ENCODE results near the gene ACO1.

DNA sequence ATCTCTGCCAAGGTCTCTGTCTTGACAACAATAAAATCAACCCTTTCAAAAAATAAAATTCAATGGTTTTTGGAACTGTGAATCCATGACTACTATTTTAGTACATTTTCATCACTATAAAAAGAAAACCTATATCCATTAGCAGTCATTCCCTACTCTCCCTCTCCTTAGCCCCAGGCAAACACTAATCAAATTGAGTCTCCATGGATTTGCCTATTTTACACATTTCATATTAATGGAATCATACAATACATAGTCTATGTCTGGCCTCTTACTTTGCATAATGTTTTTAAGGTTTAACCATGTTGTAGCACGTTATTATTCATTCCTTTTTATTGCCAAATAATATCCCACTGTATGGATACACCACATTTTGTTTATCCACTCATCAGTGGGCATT lies 117.4 kb downstream of the ACO1 start:
- TF ChIP-seq, protein P1, sequence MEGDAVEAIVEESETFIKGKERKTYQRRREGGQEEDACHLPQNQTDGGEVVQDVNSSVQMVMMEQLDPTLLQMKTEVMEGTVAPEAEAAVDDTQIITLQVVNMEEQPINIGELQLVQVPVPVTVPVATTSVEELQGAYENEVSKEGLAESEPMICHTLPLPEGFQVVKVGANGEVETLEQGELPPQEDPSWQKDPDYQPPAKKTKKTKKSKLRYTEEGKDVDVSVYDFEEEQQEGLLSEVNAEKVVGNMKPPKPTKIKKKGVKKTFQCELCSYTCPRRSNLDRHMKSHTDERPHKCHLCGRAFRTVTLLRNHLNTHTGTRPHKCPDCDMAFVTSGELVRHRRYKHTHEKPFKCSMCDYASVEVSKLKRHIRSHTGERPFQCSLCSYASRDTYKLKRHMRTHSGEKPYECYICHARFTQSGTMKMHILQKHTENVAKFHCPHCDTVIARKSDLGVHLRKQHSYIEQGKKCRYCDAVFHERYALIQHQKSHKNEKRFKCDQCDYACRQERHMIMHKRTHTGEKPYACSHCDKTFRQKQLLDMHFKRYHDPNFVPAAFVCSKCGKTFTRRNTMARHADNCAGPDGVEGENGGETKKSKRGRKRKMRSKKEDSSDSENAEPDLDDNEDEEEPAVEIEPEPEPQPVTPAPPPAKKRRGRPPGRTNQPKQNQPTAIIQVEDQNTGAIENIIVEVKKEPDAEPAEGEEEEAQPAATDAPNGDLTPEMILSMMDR (IDR thresholded peaks at IDR 0.05; ENCODE audit: insufficient read depth, low read length, poor library complexity, severe bottlenecking), result no peak
- TF ChIP-seq EZH2phosphoT487 (conservative IDR thresholded peaks at IDR 0.05; ENCODE audit: low read length), result no peak
